ENCODE results near the gene FAM50A.

The FAM50A gene

DNA sequence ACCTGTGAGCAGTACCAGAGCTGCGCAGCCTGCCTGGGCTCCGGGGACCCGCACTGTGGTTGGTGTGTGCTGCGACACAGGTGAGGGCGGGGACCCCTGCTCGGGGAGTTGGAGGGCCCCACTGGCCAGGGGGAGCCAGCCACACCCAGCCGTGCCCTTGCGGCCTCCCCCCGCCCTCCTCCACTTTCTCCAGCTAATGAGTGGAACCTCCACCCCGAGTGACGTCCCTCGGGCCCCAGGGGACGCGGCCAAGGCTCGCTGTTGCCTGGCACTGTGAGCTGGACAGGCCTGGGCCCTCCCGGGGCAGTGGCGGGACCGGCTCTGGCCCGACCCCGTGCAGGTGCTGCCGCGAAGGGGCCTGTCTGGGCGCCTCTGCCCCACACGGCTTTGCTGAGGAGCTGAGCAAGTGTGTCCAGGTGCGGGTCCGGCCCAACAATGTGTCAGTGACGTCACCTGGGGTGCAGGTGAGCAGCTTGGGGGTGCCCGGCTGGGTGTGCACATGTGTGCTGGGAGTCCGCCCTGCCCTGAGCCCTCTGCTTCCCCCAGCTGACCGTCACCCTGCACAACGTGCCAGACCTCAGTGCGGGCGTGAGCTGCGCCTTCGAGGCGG is 19.8 kb downstream of the FAM50A start:
- H3K4me3 Mint-ChIP-seq: no peak overlapping the region
- peaks cover 13% of the 10 kb centered on the region for H3K4me1 Mint-ChIP-seq
- no peaks in the 10 kb centered on the region for H3K27me3 Mint-ChIP-seq
- no peak for ATAC-seq
- H3K27ac Mint-ChIP-seq: no peak overlapping the region
- H3K36me3 Mint-ChIP-seq: peaks cover 12% of the 10 kb centered on the region
- H3K9me3 Mint-ChIP-seq: no peaks in the 10 kb centered on the region

DNA sequence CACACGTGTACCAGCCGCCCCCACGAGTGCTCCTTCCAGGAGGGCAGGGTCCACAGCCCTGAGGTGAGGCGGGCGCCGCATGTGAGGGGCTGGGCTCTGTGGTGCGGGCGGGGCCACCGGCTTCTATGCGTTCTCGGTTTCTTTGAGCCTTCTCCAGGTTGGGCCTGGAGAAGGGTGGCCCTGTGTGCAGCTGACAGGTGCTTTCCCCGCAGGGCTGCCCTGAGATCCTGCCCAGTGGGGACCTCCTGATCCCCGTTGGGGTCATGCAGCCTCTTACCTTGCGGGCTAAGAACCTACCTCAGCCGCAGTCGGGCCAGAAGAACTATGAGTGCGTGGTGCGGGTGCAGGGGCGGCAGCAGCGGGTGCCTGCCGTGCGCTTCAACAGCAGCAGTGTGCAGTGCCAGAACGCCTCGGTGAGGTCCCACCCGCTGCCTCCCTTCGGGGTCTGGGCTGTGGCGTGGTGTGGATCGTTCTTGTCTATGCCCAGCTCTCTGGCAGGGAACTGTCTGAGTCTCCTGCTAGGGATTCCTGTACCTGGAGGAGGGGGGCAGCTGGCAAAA is 20.9 kb downstream of the FAM50A start:
- Mint-ChIP-seq H3K4me3 (no peak overlapping the region), H3K27ac (no peak overlapping the region), H3K9me3 (no peaks in the 10 kb centered on the region), H3K36me3 (peaks cover 15% of the 10 kb centered on the region), H3K4me1 (peaks cover 12% of the 10 kb centered on the region), H3K27me3 (no peaks in the 10 kb centered on the region)
- no peak for ATAC-seq

DNA sequence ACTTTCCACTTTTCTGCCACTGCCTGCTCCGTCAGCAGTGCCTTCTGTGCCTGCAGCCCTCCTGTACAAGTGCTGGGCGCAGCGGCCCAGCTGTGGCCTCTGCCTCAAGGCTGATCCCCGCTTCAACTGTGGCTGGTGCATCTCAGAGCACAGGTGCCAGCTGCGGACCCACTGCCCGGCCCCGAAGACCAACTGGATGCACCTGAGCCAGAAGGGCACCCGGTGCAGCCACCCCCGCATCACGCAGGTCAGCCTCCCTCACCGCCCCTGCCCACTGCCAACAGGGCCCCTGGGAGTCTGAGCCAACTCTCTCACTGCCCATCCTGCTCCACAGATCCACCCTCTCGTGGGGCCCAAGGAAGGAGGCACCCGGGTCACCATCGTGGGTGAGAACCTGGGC is 21.7 kb downstream of the FAM50A start:
- Mint-ChIP-seq H3K27me3 (no peaks in the 10 kb centered on the region), H3K36me3 (peaks cover 22% of the 10 kb centered on the region), H3K9me3 (no peaks in the 10 kb centered on the region), H3K27ac (no peak overlapping the region), H3K4me3 (no peak overlapping the region), H3K4me1 (peaks cover 7% of the 10 kb centered on the region)
- ATAC-seq: no peak

DNA sequence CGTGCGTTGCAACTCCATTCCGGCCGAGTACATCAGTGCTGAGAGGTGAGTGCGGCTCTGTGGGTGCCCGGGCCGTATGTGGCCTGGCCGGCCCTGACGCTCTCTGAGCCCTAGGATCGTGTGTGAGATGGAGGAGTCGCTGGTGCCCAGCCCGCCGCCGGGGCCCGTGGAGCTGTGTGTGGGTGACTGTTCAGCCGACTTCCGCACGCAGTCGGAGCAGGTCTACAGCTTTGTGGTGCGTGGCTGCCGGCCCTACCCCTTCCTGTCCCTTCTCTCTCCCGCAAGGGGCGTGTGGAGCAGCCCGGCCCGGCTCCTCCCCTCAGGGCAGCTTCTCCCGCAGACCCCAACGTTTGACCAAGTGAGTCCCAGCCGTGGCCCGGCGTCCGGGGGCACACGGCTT is 22.1 kb downstream of the FAM50A start:
- H3K4me1 Mint-ChIP-seq: peaks cover 7% of the 10 kb centered on the region
- no peaks in the 10 kb centered on the region for H3K9me3 Mint-ChIP-seq
- no peak for ATAC-seq
- no peak overlapping the region for H3K27ac Mint-ChIP-seq
- H3K27me3 Mint-ChIP-seq: no peaks in the 10 kb centered on the region
- peaks cover 23% of the 10 kb centered on the region for H3K36me3 Mint-ChIP-seq
- H3K4me3 Mint-ChIP-seq: no peak overlapping the region

DNA sequence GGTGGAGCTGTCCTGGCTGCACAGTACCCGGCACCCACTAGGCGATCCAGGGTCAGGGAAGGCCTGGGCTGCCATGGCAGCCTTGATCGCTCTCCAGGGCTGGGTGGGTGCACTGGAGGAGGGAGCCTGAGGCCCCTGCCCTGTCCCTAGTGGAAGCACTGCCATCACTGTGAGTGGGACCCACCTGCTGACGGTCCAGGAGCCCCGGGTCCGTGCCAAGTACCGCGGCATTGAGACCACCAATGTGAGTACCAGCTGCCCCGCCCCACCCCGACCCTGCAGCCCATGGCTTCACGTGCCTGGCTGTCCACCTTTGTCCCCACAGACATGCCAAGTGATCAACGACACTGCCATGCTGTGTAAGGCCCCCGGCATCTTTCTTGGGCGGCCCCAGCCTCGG is 23.0 kb downstream of the FAM50A start:
- Mint-ChIP-seq H3K4me3 (no peak overlapping the region), H3K27ac (no peak overlapping the region), H3K9me3 (no peaks in the 10 kb centered on the region), H3K4me1 (peaks cover 1% of the 10 kb centered on the region), H3K36me3 (peaks cover 18% of the 10 kb centered on the region), H3K27me3 (no peaks in the 10 kb centered on the region)
- no peak for ATAC-seq

DNA sequence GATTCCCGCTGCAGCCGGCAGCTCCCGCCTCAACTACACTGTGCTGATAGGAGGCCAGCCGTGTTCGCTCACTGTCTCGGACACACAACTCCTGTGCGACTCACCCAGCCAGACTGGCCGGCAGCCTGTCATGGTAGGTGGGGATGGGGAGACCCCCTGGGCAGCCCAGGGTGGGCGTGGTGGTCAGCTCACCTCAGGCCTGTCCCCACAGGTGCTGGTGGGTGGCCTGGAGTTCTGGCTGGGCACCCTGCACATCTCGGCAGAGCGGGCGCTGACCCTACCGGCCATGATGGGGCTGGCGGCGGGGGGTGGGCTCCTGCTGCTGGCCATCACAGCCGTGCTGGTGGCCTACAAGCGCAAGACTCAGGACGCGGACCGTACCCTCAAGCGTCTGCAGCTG is 23.6 kb downstream of the FAM50A start:
- no peak for ATAC-seq
- Mint-ChIP-seq H3K27me3 (no peaks in the 10 kb centered on the region), H3K9me3 (no peaks in the 10 kb centered on the region), H3K4me1 (no peaks in the 10 kb centered on the region), H3K36me3 (peaks cover 21% of the 10 kb centered on the region), H3K27ac (no peak overlapping the region), H3K4me3 (no peak overlapping the region)

DNA sequence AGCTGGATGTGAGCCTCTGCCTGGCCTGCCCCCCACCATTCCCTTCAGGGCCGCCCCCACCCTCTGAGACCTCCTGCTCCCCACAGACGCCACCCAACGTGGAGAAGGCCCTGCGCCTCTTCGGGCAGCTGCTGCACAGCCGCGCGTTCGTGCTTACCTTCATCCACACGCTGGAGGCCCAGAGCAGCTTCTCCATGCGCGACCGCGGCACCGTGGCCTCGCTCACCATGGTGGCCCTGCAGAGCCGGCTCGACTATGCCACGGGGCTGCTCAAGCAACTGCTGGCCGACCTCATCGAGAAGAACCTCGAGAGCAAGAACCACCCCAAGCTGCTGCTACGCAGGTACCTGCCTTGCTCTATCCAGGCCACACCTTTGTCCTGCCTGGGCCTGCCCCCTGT is 24.3 kb downstream of the FAM50A start:
- Mint-ChIP-seq H3K27ac (no peak overlapping the region), H3K4me3 (no peak overlapping the region), H3K27me3 (no peaks in the 10 kb centered on the region), H3K9me3 (no peaks in the 10 kb centered on the region), H3K36me3 (peaks cover 26% of the 10 kb centered on the region), H3K4me1 (no peaks in the 10 kb centered on the region)
- no peak for ATAC-seq

DNA sequence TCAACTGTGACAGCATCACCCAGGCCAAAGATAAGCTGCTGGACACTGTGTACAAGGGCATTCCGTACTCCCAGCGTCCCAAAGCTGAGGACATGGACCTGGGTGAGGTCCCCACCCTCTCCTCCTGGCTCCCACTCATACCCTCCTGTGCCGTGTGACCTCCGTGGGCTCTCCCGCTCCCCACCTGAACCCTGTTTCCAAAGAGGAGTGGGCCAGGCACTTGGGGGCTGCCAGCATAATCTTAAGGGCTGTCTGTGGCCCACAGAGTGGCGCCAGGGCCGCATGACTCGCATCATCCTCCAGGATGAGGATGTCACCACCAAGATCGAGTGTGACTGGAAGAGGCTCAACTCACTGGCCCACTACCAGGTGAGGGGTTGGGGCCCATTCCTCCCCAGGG is 25.2 kb downstream of the FAM50A start:
- Mint-ChIP-seq H3K27me3 (no peaks in the 10 kb centered on the region), H3K4me1 (no peaks in the 10 kb centered on the region), H3K4me3 (no peak overlapping the region), H3K9me3 (no peaks in the 10 kb centered on the region), H3K27ac (no peak overlapping the region), H3K36me3 (peaks cover 31% of the 10 kb centered on the region)
- ATAC-seq: no peak

DNA sequence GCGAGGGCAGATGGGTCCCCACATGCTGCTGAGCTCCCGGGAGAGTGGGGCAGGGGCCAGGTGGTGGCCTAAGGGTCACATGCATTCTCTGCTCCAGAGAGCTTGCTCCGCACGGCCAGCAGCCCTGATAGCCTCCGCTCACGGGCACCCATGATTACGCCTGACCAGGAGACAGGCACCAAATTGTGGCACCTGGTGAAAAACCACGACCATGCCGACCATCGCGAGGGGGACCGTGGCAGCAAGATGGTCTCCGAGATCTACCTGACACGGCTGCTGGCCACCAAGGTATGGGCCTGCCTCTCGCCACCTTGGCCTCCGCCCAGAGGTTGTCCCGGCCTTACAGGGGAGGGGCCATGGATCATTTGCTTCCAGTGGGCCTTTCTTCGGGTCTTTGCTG is 25.9 kb downstream of the FAM50A start:
- Mint-ChIP-seq H3K27me3 (no peaks in the 10 kb centered on the region), H3K36me3 (peaks cover 31% of the 10 kb centered on the region), H3K9me3 (no peaks in the 10 kb centered on the region), H3K27ac (no peak overlapping the region), H3K4me1 (no peaks in the 10 kb centered on the region), H3K4me3 (no peak overlapping the region)
- no peak for ATAC-seq

DNA sequence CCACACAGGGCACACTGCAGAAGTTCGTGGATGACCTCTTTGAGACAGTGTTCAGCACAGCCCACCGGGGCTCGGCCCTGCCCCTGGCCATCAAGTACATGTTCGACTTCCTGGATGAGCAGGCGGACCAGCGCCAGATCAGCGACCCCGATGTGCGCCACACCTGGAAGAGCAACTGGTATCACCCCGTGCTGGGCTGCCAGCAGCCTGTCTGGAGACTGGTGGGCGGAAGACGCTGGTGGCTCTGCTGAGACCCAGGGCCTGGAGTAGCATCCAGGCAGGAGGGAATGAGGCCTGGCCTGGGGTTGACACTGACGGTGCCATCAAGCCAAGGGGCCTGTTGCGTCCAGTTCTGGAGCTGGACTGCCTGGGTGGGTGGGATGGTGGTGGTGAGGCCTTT is 26.5 kb downstream of the FAM50A start:
- Mint-ChIP-seq H3K27ac (no peak overlapping the region), H3K27me3 (no peaks in the 10 kb centered on the region), H3K4me1 (no peaks in the 10 kb centered on the region), H3K9me3 (no peaks in the 10 kb centered on the region), H3K4me3 (no peak overlapping the region), H3K36me3 (peaks cover 35% of the 10 kb centered on the region)
- no peak for ATAC-seq

DNA sequence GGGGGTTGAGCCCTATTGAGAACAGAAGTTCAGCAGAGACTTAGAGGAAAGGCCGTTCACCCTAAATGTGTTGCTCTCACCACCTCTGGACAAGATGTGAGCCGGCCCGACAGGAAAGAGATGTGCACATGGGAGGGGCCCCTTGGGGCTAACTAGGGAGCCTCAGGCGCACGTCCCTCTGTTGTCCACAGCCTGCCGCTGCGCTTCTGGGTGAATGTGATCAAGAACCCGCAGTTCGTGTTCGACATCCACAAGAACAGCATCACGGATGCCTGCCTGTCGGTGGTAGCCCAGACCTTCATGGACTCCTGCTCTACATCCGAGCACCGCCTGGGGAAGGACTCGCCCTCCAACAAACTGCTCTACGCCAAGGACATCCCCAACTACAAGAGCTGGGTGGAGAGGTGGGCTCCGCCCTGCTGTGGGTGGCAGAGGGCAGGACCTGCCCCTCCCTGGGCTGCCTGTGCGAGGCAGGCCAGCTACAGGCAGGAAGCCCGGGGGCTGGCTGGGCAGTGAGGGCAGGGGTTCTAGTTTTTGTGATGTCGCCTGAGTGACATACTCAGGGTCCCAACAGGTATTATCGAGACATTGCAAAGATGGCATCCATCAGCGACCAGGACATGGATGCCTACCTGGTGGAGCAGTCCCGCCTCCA is 27.1 kb downstream of the FAM50A start:
- ATAC-seq: no peak
- no peaks in the 10 kb centered on the region for H3K9me3 Mint-ChIP-seq
- no peak overlapping the region for H3K4me3 Mint-ChIP-seq
- H3K27me3 Mint-ChIP-seq: no peaks in the 10 kb centered on the region
- H3K27ac Mint-ChIP-seq: no peak overlapping the region
- H3K4me1 Mint-ChIP-seq: no peaks in the 10 kb centered on the region
- peaks cover 39% of the 10 kb centered on the region for H3K36me3 Mint-ChIP-seq

DNA sequence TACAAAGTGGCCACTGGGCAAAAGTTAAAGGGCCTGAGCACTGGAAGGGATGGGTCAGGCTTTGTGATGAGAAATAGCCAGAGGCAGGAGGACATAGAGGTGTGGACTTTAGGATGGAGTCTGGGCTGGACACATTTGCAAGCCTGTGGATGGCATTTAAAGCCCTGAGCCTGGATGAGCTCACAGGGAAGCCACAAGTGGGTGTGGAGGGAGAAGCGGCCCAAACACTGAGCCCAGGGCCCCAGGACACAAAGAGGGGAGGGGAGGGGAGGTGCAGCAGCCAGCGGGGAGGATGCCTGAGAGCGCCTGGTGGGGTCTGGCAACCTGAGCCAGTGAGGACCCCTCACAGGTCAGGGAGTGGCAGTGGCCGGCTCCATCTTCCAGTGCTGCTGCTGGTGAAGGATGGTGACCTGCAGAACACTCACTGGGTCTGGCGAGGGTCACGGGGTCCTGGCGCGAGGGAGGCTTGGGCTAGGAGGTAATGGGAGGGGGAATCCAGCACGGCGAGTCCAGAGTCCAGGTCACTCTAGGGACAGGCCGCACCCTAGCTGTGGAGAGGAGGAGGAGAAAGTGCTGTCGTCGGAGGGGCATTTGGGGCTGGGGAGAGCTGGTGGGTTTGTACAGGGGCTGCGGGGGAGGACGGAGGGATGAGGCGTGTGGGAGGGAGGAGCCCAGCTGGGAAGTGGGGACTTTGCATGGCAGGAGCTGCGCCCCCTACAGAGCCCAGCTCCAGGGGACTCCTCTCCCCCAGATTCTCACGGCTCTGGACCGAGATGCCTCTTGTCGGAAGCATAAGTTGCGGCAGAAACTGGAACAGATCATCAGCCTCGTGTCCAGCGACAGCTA is 28.1 kb downstream of the FAM50A start:
- H3K36me3 Mint-ChIP-seq: peaks cover 39% of the 10 kb centered on the region
- H3K27me3 Mint-ChIP-seq: no peaks in the 10 kb centered on the region
- no peak overlapping the region for H3K27ac Mint-ChIP-seq
- ATAC-seq: no peak
- no peaks in the 10 kb centered on the region for H3K4me1 Mint-ChIP-seq
- H3K4me3 Mint-ChIP-seq: no peak overlapping the region
- H3K9me3 Mint-ChIP-seq: no peaks in the 10 kb centered on the region

DNA sequence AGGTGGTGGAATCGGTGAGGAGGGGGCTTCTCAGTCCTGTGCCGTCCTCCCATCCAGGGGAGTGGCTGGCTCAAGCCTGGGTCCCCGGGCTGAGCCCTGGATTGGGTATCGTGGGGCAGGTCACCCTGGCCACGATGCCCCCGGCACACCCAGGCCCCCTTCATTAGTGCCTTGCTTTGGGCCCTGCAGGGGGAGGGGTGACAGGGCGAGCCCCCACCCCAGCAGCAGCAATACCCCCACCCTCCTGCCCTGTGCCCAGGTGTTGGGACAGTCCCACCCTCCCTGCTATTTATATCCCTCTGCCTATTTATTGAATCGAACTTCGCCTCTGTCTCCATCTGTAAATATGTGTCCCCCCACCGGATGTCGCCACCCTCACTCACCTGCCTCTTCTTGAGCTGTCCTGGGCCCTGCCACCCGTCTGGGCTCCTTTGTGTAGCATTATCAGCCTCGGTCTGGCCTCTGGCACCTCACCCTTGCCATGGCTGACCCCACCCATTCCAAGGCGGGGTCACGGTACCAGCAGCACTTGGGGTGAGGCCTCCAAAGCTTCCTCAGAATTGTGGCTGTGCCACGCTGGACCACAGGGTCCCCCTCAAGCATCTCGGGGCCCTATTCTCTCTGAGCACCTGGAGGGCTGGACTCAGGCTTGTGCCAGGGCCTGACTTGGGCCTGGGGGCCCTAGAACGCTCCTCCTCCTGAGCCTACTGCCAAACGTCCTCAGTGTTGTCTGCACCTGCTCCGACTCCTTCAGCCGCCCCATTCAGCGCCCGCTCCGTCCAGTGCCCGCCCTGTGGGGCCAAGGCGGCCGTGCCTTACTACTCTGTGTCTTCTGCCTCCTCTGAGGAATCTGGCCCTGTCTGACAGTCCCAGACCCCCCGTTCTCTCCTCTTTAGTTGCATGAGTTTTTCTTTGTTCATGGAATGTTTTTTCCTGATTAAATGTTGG is 29.0 kb downstream of the FAM50A start:
- ATAC-seq: no peak
- no peaks in the 10 kb centered on the region for H3K27me3 Mint-ChIP-seq
- no peaks in the 10 kb centered on the region for H3K4me1 Mint-ChIP-seq
- H3K36me3 Mint-ChIP-seq: peaks cover 39% of the 10 kb centered on the region
- no peaks in the 10 kb centered on the region for H3K9me3 Mint-ChIP-seq
- H3K4me3 Mint-ChIP-seq: no peak overlapping the region
- peak overlapping the region; percentile 31 for H3K27ac Mint-ChIP-seq

DNA sequence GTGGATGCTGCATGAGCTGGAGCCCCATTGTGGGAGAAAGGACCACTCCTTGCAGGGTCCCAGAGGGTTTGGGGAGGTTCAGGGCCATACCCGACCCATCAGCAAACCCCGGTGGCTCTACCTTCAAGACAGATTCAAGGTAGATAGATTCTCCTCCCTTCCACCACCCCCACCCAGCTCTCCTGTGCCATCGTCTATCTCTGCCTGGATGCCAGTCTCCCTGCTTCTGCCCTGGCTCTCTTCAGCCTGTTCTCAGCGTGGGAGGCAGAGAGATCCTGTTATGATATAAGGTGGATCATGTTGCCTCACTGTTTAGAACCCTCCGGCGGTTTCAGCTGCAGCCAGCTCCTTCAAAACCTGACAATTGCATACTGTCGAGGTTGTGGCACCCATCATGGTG is 29.7 kb downstream of the FAM50A start:
- Mint-ChIP-seq H3K36me3 (peaks cover 39% of the 10 kb centered on the region), H3K4me1 (no peaks in the 10 kb centered on the region), H3K4me3 (no peak overlapping the region), H3K27ac (peak overlapping the region; percentile 31), H3K9me3 (no peaks in the 10 kb centered on the region), H3K27me3 (no peaks in the 10 kb centered on the region)
- no peak for ATAC-seq

DNA sequence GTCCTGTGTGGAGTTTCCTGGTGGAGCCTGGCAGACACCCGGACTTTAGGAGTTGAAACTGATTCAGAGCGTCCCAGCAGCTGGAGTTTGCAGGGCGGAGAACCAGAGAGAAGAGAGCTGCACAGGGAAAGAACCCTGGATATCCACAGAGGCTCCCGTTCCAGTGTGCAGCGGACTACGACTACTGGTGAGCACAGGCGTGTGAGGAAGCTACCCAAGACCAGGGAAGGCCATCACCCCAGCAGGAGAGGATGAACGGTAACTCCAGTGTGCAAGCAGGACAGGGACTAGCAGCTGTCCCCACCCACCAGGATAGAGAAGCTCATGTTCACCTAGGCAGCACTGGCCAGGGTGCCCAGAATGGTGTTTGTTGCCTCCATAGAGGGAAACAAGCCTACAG is 32.9 kb downstream of the FAM50A start:
- Mint-ChIP-seq H3K27ac (no peak overlapping the region), H3K4me3 (no peak overlapping the region), H3K27me3 (no peaks in the 10 kb centered on the region), H3K9me3 (no peaks in the 10 kb centered on the region), H3K4me1 (peaks cover 12% of the 10 kb centered on the region), H3K36me3 (peaks cover 24% of the 10 kb centered on the region)
- no peak for ATAC-seq
